H1 (cell line): ENCODE data around the gene TSPAN2. TPM values are rescaled to one million over a fixed set of nuclear protein-coding genes. Genes with fewer than 3 reads are reported as not detected.

Experiments used
- EP300 ChIP-seq, 2 experiments: IDR thresholded peaks; 1 replicate in 1 of 2; 2 replicates in 1 of 2; pipeline ENCODE4 v1.6.1; 2011 to 2012; ENCODE audit warnings: low read depth in 2 of 2, low read length in 2 of 2, mild to moderate bottlenecking in 2 of 2, borderline replicate concordance in 1 of 2, inconsistent platforms in 1 of 2, moderate library complexity in 1 of 2
- POLR2AphosphoS5 ChIP-seq: IDR thresholded peaks from 2 replicates; pipeline ENCODE4 v1.6.1; 2011; ENCODE audit warnings: low read depth, low read length
- SP4 ChIP-seq: IDR thresholded peaks from 2 replicates; pipeline ENCODE4 v1.6.1; 2012; ENCODE audit warnings: low read length, inconsistent platforms
- polyA plus RNA-seq, 7 experiments: library from polyadenylated mRNA; depleted of rRNA in 3 of 7; stranded (reverse) in 5 of 7; unstranded in 2 of 7; fragments of >200 nt in 5 of 7; fragments of 200-250 nt in 2 of 7; gene quantifications; 1 replicate in 5 of 7; 2 replicates in 1 of 7; 4 replicates in 1 of 7; pipeline versions ENCODE4 v1.2.1 to v1.2.3, GENCODE V29; 2011 to 2013; ENCODE audit warnings: missing spikeins in 2 of 7, mixed read lengths in 2 of 7
- total RNA-seq: library from RNA; stranded (reverse); fragmentation: NEBNext Ultra II Directional; extraction: Animal tissue kit (Norgen Biotek cat#: 25700); gene quantifications from 2 replicates; pipeline ENCODE4 v1.2.1, GENCODE V29; 2021

Gene TSPAN2
- total and polyA plus RNA-seq, 2 of the 8 experiments (the other 6 are each of a cell fraction or from before 2014, with no cell fraction given), result 7.4 to 14.2 TPM

DNA sequence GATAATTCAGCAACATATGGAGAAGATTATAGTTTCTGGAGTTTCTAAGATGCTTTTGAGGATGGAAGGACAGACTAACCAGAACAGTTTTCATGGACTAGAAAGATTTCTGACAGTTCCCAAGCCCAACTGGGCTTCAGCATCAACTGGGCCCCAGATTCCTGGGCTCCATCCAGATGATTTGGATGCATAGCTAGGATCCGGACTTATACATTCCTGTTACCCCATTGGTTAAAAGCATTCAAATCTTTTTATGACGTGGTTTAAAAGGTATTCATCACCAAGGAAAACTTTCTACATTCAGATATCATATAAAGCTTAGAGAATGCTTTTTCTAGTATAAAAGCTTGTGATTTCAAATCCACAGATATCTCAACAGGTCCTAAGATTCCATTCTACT is 30.0 kb downstream of the TSPAN2 start (continued):
- TF ChIP-seq POLR2AphosphoS5 (no peak), SP4 (no peak), EP300 (IDR thresholded peaks at IDR 0.05; ENCODE audit: borderline replicate concordance in 1 of 2, low read depth in 2 of 2, low read length in 2 of 2) (no peak)
